Measurements from ENCODE around the gene S100A6.

- TF ChIP-seq CTCF (IDR thresholded peaks at IDR 0.05): no peak
- TF ChIP-seq POLR2A (IDR thresholded peaks at IDR 0.05): no peak
Measured at GRCh38 chr1:153550827-153551500, 15.2 kb upstream of the S100A6 start.

Measured in right lobe of liver (tissue), 4 donors.